GM18858 (cell line): ENCODE data around the gene ZNF385A.
"Not testable (repeated sequence)": the region's sequence is repeated elsewhere in the genome, so short reads cannot be mapped to it uniquely, and the experiment has no call there.

ENCODE experiments used
- ATAC-seq: cut with Tn5 transposase; IDR thresholded peaks from one replicate; pipeline ENCODE4 v1.9.1; 2021; ENCODE audit not compliant: unreplicated experiment

ZNF385A gene

GRCh38 chr12:54330442-54330841 lies 54.1 kb downstream of the ZNF385A start:
- ATAC-seq = no peak

- no peak for ATAC-seq
Measured at GRCh38 chr12:54329759-54330158, 54.8 kb downstream of the ZNF385A start.

GRCh38 chr12:54328595-54329337 lies 55.8 kb downstream of the ZNF385A start:
- ATAC-seq = no peak

DNA sequence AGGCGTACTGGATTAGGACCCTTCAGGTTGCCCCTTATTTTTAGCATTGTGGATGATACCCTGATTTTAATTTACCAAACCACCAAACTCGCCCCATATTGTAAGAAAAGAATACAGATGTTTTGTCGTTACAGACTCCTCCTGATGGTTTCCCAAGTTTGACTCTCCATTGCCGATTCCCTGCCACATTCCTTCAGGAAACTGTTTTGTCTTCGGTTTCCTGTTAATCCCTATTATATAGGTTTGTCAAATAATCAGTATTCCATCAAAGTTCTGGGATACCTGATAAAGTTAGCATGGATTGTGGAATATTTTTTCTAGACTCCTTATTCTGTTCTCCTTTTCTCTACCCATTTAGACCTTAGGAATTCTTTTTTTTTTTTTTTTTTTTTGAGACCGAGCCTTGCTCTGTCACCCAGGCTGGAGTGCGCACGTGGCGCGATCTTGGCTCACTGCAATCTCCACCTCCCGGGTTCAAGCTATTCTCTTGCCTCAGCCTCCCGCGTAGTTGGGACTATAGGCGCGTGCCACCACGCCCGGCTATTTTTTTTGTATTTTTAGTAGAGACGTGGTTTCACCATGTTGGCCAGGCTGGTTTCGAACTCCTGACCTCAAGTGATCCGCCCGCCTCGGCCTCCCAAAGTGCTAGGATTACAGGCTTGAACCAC lies 59.0 kb downstream of the ZNF385A start:
- ATAC-seq = not testable (repeated sequence)

DNA sequence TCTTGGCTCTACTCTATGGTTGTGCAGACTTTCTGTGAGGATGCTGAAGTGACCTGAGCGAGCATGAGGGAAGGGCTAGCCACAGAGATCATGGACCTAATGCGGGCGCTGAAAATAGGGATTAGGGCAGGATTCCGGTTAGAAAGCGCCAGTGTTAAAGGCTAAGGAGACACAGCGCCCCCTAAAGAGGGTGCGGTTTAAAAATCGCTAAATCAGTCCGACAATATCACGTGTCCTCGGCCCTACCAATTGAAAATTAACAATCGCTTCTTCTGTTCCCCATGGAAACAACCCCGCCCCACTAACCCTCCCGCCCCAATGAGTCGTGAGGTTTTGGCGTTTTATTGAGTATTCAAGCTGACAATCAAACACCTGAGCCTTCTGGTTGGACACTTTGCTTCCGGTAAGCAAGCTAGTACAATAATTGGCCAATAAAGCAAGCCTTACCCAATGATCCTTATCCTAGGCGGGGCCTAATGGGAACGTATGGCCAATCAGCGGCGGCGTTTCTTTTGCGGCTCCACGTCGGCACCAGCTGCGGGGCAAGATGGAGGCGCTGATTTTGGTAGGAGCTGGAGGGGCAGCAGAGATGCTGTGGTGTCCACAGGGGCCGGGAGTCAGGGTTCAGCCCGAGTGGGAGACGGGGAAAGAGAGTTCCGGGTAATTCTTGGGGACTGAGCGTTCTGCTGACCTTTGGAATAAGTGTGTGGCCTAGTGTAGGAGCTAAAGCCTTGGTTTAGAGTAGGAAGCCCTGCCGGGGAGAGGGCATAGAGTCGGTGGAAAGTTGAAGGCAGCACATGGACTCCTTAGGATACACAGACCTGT lies 59.7 kb downstream of the ZNF385A start, which contains the start of gene COPZ1:
TSS of gene COPZ1 (plus strand) at position 515 of the 825 bp plus-strand sequence. CDS start at position 548, 33 bp downstream.
- ATAC-seq = peak; percentile 97

GRCh38 chr12:54321363-54321762 lies 63.2 kb downstream of the ZNF385A start:
- no peak for ATAC-seq
